Raji (cell line): ENCODE results near the gene RFX8.

Experiments used
- POLR2A ChIP-seq: IDR thresholded peaks from 2 replicates; pipeline ENCODE4 v1.6.1; 2011; ENCODE audit warnings: low read depth, low read length, control low read depth; ENCODE audit not compliant: insufficient read depth

RFX8 gene

DNA sequence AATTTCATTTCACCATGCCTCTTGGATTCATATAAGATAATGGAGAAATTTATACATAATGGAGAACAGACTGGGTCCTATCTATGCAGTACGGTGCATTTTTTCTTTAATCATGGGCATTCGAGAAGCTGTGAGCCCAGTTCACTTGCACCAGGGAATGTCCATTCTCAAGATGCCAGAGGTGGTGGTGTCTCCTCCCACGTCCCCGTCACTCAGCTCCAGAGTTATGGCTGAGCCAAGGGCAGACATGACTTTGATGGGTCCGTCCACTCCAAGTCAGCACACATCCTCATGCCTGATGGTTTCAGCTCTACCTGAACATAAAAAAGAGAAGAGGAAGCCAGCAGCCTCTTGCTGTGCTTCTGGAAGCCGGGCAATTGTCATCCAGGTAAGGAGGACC lies 45.5 kb downstream of the RFX8 start:
- no peak for TF ChIP-seq POLR2A

DNA sequence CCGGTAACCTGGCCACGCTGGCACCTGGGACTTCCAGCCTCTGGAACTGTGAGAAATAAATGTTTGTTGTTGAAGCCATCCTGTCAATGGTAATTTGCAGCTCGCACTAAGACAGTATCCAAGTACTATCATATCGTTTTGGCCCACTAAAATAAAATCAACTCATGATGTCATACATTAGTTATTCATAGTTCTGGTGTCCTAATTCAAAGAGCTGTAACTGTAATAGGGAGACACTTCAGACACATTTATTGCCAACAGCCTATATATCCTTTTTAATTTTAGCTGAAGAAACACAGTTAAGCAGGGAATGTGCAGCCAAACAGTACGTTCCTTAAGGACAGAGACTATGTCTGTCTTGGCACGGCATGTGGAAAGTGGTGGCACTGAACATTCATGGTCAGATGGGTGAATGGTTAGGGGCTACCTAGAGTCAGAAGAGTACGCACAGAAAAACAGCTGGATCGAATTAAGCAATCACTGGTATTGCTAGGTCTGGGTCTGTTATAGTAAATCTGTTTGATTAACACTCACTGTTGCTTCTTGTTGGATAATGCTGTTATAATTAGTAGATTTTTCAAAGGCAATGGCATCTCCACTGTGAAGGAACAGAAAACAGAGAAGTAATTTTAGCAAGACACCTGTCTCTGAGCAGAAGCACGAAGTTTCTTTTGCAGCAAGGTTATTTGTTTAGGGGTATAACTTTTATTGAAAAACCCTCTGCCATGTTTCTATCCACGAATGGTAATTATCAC lies 46.3 kb downstream of the RFX8 start:
- TF ChIP-seq POLR2A: no peak

DNA sequence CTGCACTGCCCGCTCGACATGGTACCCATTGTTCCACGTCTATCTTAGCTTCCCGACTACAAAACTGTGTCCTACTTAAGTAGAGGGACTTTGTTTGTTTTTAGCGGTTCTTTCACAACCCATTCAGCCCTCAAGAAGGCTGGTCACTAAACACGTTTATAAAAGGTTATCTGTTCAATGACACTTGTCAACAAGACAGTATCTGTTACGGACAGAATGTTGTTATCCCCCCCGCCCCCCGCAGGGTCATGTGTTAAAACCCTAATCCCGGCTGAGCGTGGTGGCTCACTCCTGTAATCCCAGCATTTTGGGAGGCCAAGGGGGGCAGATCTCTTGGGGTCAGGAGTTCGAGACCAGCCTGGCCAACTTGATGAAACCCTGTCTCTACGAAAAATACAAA lies 47.2 kb downstream of the RFX8 start:
- TF ChIP-seq POLR2A: no peak

DNA sequence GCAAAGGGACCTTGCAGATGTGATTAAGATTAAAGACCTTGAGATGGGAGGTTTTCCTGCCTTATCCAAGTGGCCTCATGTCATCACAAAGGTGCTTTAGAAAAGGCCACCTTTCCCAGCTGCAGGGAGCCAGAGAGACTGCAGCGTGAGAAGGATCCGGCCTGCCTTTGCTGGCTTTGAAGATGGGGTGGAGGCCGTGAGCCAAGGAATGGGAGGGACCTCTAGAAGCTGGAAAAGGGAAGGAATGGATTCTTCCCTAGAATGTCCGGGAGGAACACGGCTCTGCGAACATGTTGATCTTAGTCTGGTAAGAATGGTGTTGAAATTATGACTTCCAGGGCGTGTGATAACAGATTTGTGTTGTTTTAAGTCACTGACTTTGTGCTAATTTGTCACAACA lies 47.7 kb downstream of the RFX8 start:
- no peak for TF ChIP-seq POLR2A

DNA sequence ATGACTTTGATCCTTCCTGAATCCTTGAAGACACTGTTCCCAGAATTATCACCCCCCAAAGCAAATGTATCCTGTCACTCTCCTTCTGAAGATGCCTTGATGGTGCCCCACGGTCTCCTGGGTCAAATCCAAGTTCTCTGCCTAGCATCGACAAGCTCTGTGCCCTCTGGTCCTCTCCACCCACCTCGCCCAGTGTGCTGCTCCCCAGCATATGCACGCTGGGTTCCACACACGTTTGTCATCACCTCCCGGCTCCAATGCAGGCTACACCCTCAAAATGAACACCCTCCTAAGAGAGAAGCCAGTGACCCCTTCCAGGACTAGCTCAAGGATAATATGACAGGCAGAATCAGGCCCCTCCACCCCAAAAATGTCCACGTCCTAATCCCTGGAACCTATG lies 48.1 kb downstream of the RFX8 start:
- TF ChIP-seq POLR2A: no peak

DNA sequence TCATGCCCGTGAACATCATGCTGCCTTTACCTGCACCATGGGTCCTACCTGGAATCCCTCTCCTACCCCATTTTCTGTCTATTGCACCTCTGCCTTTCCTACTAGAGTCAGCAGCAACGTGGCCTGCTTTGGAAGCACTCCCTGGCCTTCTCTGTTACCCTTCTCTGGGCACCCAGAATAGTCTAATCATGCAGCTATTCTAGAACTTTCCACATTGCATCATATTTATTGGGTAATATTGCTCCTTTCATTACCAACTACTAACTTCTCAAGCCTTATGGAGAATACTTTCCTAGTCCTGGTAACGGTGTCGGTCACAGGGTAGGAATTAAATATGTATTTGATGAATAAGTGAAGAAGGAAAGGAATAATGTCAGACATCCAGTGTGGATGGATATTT lies 54.3 kb downstream of the RFX8 start:
- TF ChIP-seq POLR2A: no peak

DNA sequence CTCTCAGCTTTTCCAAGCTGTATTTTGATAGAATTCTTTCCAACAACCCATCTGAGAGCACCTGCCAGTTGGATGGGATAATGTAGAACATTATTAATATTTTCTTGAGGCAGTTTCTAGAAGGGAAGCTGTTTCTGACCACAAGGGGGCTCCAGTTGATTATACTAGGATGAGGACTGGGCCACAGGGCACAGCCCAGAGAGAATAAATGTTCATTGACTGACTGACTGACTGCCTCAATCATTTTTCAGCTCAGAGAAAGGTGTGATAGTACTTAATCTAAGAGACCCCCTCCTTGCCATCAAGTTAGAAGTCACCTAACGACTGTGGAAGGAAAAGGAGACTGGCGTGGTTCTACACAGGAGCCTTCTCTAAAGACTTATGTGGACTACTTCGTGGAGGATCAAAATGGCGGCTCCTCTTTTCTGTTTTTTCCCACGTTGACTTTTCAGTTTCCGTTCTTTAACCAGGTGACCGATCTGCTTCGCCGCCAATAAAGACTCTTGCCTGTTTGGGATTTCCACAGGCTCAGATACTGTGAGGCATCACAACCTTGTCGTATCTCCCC lies 55.7 kb downstream of the RFX8 start:
- TF ChIP-seq POLR2A: no peak

DNA sequence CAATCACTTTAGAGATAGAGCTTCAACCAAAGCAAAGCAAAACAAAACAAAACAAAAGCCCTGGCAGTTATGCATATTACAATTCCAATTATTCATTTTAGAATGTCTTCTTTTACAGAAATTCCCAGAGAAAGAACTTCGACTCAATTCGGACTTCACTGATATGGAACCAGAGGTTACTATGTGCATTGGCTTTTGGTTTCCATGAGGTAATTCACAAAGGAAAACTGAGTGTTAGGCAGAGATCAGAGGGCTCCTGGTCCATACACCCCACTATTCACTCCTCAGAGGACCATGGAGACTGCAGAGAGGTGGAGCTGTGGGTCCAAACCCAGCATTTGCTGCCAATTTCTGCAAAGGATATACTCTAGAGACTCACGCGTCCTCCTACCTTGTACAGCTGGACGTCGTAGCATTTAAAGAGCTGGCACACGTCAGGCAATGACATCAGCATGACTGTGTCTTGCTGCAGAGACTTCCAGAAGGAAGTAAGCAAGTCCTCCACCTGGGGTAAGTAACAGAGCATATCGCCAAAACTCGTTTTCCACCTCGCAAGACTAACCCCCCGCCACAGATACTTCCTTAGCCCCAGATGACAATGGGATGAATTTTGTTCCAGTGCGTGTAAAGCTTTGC lies 56.3 kb downstream of the RFX8 start:
- no peak for TF ChIP-seq POLR2A

DNA sequence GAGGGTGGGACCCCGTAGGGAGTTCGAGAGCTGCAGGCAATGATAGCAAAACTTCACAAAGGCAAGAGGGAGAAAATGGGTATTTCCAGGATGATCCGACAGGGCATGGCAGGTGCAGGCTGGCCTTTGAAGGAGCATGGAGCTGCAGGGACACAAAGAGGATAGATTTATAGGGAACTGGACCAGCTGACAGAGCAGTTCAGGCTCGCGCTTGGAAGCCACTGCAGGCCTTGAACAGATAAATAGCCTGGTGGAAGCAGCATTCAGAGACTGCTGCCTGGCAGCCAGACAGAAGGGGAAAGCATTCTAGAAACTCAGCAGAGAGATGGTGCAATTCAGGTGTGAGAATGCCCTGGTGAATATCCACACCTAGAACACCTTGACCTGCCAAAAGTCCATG lies 58.3 kb downstream of the RFX8 start:
- TF ChIP-seq POLR2A: no peak

DNA sequence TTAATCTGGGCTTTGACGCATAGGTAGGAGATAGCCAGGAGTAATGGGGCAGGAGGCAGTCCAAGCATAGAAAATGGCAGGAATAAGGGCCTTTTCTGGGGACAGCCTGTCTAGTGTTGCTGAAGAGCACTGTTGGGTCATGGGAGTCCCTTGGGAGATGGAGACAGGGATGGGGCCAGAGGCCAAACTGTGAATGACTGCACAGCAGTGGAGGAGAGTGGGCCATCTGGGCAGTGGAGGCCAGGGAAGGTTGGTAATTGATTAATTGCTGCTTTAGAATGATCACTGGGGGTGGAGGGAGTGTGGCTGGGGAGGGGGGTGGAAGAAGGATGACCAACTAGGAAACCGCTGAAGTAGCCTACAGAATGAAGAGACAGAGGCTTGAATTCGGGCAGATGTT lies 59.0 kb downstream of the RFX8 start:
- no peak for TF ChIP-seq POLR2A

DNA sequence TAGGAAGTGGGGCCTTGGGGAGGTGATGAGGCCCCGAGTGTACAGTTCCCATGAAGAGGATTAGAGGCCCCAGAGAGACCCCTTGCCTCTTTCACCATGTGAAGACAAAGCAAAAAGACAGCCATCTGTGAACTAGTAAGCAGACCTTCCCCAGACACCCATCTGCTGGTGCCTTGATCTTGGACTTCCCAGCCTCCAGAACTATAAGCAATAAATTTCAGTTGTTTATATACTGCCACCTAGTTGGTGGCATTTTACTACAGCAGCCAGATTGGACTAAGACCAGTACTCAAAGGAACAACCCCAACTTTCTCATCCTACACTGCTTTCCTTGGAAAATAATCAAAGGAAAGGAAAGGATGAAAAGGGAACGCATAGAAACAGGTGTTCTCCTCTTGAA lies 59.7 kb downstream of the RFX8 start:
- no peak for TF ChIP-seq POLR2A

DNA sequence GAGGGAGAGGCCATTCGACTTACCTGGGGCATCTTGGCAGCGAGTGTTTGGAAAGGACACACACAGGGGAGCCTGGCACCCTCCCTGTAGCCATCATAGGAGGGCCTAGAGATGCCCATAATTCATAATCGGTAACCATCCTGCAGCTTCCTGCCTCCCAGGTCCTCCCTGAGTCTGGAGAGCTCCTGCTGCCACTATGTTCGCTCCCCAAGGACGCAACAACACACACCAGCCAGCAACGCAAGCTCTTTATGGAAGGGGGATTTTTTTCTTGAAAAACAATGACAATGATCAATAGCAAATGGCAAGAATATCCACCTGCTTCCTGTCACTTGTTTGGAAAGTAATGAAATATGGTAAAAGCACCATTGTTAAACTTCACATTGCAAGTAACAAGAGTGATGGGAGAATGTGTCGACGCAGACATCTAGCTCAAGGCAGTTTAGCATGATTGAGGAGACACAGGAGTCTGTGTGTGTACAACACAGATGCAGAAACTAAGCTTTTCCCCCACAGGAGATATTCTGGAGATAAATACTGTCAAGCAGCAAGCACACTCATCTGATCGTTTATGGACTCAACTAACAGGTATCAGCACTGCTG lies 62.7 kb downstream of the RFX8 start:
- no peak for TF ChIP-seq POLR2A

DNA sequence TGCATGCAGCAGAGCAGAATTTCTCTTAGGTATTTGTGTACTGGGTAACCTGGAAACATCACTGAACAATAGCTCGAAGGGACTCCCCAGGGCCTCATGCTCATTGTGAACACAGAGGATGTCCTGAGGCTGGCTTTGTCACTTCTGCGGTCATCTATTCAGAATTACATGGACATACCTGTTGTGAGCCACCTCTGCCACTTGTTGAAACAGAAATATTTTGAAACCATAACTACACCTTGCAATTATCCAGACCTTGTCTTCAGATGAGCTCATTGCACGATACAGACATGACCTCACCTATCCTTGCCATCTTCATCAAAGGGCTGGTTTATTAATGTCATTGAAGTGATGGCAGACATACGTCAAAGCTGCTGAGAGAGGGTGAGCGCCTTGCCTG lies 64.2 kb downstream of the RFX8 start:
- no peak for TF ChIP-seq POLR2A

DNA sequence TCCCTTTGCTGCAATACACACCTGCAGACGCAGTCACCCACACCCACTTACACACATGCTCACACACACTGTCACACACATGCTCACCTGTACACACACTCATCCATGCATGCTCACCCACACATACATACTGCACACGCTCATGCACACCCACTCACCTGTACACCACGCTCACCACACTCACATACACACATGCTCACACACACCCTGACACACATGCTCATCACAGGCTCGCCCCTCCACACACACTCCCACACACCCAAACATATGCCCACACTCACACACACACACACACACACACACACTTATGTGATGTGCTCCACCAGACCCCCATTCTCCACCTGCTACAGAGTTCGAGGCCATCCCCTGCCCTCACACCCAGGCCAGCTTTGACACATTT lies 64.8 kb downstream of the RFX8 start:
- no peak for TF ChIP-seq POLR2A

DNA sequence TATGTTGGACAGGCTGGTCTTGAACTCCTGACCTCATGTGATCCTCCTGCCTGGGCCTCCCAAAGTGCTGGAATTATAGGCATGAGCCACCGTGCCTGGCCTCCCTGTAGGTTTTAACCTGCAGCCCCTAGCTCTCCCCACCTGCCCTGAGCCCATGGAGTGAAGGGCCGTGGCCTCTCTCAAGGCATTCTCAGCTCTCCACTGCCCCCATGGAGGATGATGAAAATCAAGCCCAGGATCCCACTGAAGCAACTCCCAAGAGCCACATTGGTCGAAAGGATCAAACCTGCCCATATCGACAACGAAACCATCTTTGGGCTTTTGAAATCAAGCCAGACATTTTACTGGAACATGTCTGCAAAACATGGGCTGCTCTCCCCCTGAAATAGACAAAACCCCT lies 65.2 kb downstream of the RFX8 start:
- TF ChIP-seq POLR2A: no peak

DNA sequence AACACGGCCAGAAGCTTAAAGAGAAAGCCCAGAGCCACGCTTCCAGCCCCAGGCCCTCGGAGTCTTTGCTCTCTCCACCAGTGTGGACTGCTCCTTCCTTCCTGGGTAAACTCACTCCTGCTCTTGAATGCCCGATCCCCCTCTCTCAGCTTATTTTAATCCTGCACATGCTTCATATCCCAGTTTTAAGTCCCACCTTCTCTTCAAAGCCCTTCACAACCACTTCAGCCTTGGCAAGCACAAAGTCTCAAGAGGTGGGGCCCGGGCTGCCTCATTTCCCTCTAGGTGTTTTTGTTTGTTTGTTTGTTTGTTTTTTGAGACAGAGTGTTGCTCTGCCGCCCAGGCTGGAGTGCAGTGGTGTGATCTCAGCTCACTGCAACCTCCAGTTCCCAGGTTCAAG lies 66.0 kb downstream of the RFX8 start:
- TF ChIP-seq POLR2A: no peak
